GM12878 (cell line): Measurements from ENCODE around the gene TRERF1. TPM values are rescaled to one million over a fixed set of nuclear protein-coding genes. Genes with fewer than 3 reads are reported as not detected.

Experiments used
- ATF7 ChIP-seq: fragments of 450-650 bp; IDR thresholded peaks from 2 replicates; pipeline ENCODE4 v1.6.1; 2016; ENCODE audit warnings: low read depth, mild to moderate bottlenecking
- CEBPB ChIP-seq, 2 experiments: fragments of 150-350 bp in 1 of 2; IDR thresholded peaks; 2 replicates each; pipeline ENCODE4 v1.6.1; 2012 to 2014; ENCODE audit warnings: low read depth in 2 of 2, low read length in 2 of 2, borderline replicate concordance in 1 of 2, inconsistent platforms in 1 of 2
- ESRRA ChIP-seq: IDR thresholded peaks from 2 replicates; pipeline ENCODE4 v1.6.1; 2012; ENCODE audit warnings: mild to moderate bottlenecking, low read length, improper control_type of control experiment
- ETV6 ChIP-seq, 2 experiments: fragments of 450-650 bp in 1 of 2; IDR thresholded peaks in 1 of 2; conservative IDR thresholded peaks in 1 of 2; 2 replicates each; pipeline ENCODE4 v1.6.1; 2014; ENCODE audit warnings: antibody characterized with exemption in 1 of 2, borderline replicate concordance in 1 of 2, low read depth in 1 of 2, mild to moderate bottlenecking in 1 of 2, moderate library complexity in 1 of 2
- MTA2 ChIP-seq: fragments of 450-650 bp; IDR thresholded peaks from 2 replicates; pipeline ENCODE4 v1.6.1; 2016; ENCODE audit warnings: low read depth, mild to moderate bottlenecking, moderate library complexity
- PAX8 ChIP-seq: fragments of 450-650 bp; IDR thresholded peaks from 2 replicates; pipeline ENCODE4 v1.6.1; 2017; ENCODE audit warnings: mild to moderate bottlenecking, moderate library complexity
- POU2F2 ChIP-seq: IDR thresholded peaks from 3 replicates; pipeline ENCODE4 v1.6.1; 2011; ENCODE audit warnings: low read depth, mild to moderate bottlenecking, low read length, borderline replicate concordance
- TAF1 ChIP-seq: IDR thresholded peaks from 2 replicates; pipeline ENCODE4 v1.6.1; 2011; ENCODE audit warnings: mild to moderate bottlenecking, low read depth, low read length, borderline replicate concordance
- TCF7 ChIP-seq: IDR thresholded peaks from 2 replicates; pipeline ENCODE4 v1.6.1; 2014; ENCODE audit warnings: antibody characterized with exemption, borderline replicate concordance
- ZBED1 ChIP-seq: IDR thresholded peaks from 2 replicates; pipeline ENCODE4 v1.6.1; 2016; ENCODE audit warnings: borderline replicate concordance
- ZNF592 ChIP-seq: fragments of 450-650 bp; IDR thresholded peaks from 2 replicates; pipeline ENCODE4 v1.6.1; 2017; ENCODE audit warnings: mild to moderate bottlenecking, moderate library complexity
- polyA plus RNA-seq, 11 experiments: library from polyadenylated mRNA; depleted of rRNA in 4 of 11; unstranded in 6 of 11; stranded (reverse) in 5 of 11; fragments of >200 nt; fragmentation: Nextera tagmentation in 4 of 11; fragmentation: Illumina TruSeq in 1 of 11; extraction: Ambion mirVana in 4 of 11; extraction: Trizol in 1 of 11; gene quantifications; 1 replicate in 1 of 11; 2 replicates in 10 of 11; pipeline versions ENCODE4 v1.2.1 to v1.2.3, GENCODE V29; 2011 to 2016; ENCODE audit warnings: inconsistent platforms in 2 of 11, missing spikeins in 2 of 11, low read depth in 1 of 11
- total RNA-seq, 4 experiments: library from RNA; depleted of rRNA in 3 of 4; stranded (reverse); fragments of >200 nt in 3 of 4; fragmentation: Illumina TruSeq in 1 of 4; extraction: Trizol in 1 of 4; gene quantifications; 2 replicates each; pipeline versions ENCODE4 v1.2.1 to v1.2.3, GENCODE V29; 2013 to 2021
- TF ChIP-seq, protein P1 (sequence below): fragments of 450-650 bp; formaldehyde crosslinking; IDR thresholded peaks from 2 replicates; pipeline ENCODE4 v1.4.0; 2020; ENCODE audit warnings: mild to moderate bottlenecking, moderate library complexity
- TF ChIP-seq, protein P2 (sequence below): fragments of 150-350 bp; IDR thresholded peaks from 2 replicates; pipeline ENCODE4 v1.6.1; 2016; ENCODE audit warnings: low read depth, low read length

TRERF1 gene
- total and polyA plus RNA-seq, 10 of the 15 experiments (the other 5 are each of a cell fraction or from before 2014, with no cell fraction given), result 2.2 to 19.4 (median 7.2) TPM

DNA sequence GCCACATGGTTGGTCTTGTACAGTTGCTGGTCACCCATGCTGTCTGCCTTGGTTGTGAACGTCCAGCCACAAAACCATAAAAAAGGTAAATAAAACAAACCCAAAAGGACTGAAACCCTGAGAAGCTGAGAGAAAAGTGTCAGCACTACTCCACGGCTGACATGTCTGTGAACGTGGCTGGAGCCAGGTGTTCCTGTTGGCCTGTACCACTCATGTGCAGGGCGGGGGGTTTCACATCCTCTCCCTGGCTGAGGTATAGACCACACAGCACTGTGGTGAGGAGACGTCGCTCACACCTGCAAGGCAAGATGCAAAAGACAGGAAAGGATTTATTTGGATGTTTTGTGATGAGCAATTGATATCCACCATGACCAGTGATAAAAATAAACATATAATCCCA, 182.2 kb downstream of the TRERF1 start (continued):
- TF ChIP-seq, protein P1, sequence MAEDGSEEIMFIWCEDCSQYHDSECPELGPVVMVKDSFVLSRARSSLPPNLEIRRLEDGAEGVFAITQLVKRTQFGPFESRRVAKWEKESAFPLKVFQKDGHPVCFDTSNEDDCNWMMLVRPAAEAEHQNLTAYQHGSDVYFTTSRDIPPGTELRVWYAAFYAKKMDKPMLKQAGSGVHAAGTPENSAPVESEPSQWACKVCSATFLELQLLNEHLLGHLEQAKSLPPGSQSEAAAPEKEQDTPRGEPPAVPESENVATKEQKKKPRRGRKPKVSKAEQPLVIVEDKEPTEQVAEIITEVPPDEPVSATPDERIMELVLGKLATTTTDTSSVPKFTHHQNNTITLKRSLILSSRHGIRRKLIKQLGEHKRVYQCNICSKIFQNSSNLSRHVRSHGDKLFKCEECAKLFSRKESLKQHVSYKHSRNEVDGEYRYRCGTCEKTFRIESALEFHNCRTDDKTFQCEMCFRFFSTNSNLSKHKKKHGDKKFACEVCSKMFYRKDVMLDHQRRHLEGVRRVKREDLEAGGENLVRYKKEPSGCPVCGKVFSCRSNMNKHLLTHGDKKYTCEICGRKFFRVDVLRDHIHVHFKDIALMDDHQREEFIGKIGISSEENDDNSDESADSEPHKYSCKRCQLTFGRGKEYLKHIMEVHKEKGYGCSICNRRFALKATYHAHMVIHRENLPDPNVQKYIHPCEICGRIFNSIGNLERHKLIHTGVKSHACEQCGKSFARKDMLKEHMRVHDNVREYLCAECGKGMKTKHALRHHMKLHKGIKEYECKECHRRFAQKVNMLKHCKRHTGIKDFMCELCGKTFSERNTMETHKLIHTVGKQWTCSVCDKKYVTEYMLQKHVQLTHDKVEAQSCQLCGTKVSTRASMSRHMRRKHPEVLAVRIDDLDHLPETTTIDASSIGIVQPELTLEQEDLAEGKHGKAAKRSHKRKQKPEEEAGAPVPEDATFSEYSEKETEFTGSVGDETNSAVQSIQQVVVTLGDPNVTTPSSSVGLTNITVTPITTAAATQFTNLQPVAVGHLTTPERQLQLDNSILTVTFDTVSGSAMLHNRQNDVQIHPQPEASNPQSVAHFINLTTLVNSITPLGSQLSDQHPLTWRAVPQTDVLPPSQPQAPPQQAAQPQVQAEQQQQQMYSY (CRISPR knock-in tag), result no peak
- TF ChIP-seq MTA2 (peak; percentile 63; the same call in 1 of the 2 replicates), PAX8 (no peak), ZNF592 (no peak), CEBPB (IDR thresholded peaks at IDR 0.05; ENCODE audit: borderline replicate concordance in 1 of 2, low read depth in 2 of 2, low read length in 2 of 2) (no peak), ZBED1 (no peak), TAF1 (0 out of 2 replicates have a peak, but pooled peaks have one; percentile 29), TCF7 (no peak), ATF7 (peak; percentile 93), ESRRA (no peak), POU2F2 (0 out of 3 replicates have a peak, but pooled peaks have one; percentile 34), ETV6 (conservative IDR thresholded peaks at IDR 0.05 in 1 of 2, IDR thresholded peaks at IDR 0.05 in 1 of 2; ENCODE audit: borderline replicate concordance in 1 of 2, low read depth in 1 of 2) (0 out of 4 replicates have a peak, but pooled peaks of 1 of the 2 experiments have one; percentile 45)
- TF ChIP-seq, protein P2, sequence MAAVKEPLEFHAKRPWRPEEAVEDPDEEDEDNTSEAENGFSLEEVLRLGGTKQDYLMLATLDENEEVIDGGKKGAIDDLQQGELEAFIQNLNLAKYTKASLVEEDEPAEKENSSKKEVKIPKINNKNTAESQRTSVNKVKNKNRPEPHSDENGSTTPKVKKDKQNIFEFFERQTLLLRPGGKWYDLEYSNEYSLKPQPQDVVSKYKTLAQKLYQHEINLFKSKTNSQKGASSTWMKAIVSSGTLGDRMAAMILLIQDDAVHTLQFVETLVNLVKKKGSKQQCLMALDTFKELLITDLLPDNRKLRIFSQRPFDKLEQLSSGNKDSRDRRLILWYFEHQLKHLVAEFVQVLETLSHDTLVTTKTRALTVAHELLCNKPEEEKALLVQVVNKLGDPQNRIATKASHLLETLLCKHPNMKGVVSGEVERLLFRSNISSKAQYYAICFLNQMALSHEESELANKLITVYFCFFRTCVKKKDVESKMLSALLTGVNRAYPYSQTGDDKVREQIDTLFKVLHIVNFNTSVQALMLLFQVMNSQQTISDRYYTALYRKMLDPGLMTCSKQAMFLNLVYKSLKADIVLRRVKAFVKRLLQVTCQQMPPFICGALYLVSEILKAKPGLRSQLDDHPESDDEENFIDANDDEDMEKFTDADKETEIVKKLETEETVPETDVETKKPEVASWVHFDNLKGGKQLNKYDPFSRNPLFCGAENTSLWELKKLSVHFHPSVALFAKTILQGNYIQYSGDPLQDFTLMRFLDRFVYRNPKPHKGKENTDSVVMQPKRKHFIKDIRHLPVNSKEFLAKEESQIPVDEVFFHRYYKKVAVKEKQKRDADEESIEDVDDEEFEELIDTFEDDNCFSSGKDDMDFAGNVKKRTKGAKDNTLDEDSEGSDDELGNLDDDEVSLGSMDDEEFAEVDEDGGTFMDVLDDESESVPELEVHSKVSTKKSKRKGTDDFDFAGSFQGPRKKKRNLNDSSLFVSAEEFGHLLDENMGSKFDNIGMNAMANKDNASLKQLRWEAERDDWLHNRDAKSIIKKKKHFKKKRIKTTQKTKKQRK, result no peak
